G401 (cell line): ENCODE data around the gene DLG2. TPM values are rescaled to one million over a fixed set of nuclear protein-coding genes. Genes with fewer than 3 reads are reported as not detected.
A peak's percentile ranks its signal among the peaks of the same experiment; 100 is the strongest.
"Not testable (repeated sequence)": the region's sequence is repeated elsewhere in the genome, so short reads cannot be mapped to it uniquely, and the experiment has no call there.

Experiments
- DNase-seq: peaks from one replicate; pipeline ENCODE4 v3.0.0-alpha.2; 2015; ENCODE audit warnings: low spot score
- in situ Hi-C: cut with HindIII; loops from 2 replicates; pipeline ENCODE4 v1.10.0; 2016; ENCODE audit warnings: low sequenced_read_pairs, mixed read lengths
- total RNA-seq: library from RNA; depleted of rRNA; stranded (reverse); fragments of >200 nt; shearing (Covaris generic); gene quantifications from 2 replicates; pipeline ENCODE4 v1.2.3, GENCODE V29; 2014

DLG2 gene
- total RNA-seq, 1 experiment from 2014 or later, result 3.8 TPM

DNA sequence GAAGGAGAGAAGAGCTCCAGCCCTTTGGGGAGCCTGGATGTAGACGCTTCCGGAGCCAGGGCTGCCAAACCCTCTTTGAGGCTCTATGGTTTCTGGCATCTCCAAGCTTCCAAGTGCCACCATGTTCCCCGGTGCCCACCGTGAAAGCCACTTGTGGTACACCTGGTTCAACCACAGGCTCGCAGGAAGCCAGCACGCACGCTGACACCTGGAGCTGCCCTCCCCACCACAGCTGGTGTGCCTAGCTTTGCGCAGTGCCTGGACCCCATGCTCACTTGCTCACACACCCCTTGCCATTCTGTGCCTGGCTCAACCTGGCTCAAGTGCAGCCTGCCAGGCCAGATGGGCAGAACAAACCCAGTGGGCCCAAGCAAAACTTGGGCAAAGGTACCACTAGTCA is 831.4 kb downstream of the DLG2 start:
- no peak for DNase-seq
- in situ Hi-C loops, result no loop called here

- in situ Hi-C loops, result no loop called here
- no peak for DNase-seq
These were observed 832.3 kb downstream of the DLG2 start for GRCh38 chr11:84794663-84795443.

DNA sequence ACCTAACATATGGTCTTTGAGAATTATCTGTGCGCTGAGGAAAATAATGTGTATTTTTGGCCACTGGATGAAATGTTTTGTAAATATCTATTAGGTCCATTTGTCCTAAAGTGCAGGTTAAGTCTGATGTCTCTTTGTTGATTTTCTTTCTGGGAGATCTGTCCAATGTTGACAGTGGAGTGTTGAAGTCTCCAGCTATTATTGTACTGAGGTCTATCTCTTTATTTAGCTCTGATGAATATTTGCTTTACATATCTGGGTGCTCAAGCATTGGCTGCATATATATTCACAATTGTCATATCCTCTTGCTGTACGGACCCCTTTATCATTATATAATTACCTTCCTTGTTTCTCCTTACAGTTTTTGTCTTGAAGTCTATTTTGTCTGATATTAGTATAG is 833.8 kb downstream of the DLG2 start:
- in situ Hi-C loops, result no loop called here
- no peak for DNase-seq

GRCh38 chr11:84790849-84791427 is 836.2 kb downstream of the DLG2 start:
- in situ Hi-C loops, result no loop called here
- DNase-seq, result no peak

DNA sequence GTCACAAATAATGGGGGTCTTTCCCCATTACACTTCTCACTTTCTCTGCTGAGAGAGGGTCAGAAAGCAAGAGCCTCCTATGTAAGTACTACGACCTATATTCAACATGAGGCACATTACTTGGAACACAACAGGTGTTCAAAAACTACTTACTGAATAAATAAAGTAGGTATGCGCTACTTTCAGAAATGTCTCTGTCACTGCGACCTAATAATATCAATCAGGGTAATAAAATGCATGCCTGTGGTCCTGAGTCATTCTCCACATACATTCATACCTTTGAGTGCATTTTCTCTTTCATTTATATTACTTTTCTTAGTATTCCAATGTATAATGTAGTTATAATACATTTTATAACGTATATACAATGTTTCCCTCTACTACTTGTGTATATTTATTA is 838.9 kb downstream of the DLG2 start:
- in situ Hi-C loops, result no loop called here
- DNase-seq, result no peak

GRCh38 chr11:84784158-84784557 is 843.0 kb downstream of the DLG2 start:
- in situ Hi-C loops, DNase-seq: not testable (repeated sequence)

DNA sequence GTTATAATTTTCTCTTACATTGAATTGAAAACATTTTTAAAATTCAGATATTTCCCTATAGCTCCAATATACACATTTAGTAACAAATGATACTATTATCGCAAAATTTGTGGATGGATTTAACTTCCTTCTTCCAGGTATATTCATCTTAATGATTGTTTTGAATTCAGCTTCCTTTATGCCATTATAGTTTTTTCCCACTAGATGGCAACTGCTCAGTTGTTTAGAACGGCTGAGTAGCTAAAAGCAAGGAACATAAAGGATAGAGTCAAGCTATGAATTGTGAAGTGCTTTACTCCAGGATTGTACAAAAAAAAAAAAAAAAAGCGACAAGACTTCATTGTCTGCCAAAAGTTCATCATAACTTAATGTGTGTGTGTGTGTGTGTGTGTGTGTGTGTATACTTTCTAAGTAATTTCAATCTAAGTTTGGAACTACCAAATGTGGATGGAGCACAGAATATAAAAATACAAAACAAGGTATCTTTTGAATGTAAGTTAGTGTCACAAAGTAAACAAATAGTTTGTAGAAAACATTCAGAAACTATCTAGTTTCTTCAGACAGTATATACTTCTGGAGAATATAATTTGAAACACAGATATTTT is 846.4 kb downstream of the DLG2 start:
- in situ Hi-C loops, result no loop called here
- DNase-seq, result peak; percentile 55

- no peak for DNase-seq
- in situ Hi-C loops, result no loop called here
These were observed 851.6 kb downstream of the DLG2 start for GRCh38 chr11:84775503-84775902.

GRCh38 chr11:84763931-84764330 is 863.2 kb downstream of the DLG2 start:
- DNase-seq, result no peak
- in situ Hi-C loops, result no loop called here

- no peak for DNase-seq
- in situ Hi-C loops, result no loop called here
These were observed 869.4 kb downstream of the DLG2 start for GRCh38 chr11:84757711-84758110.

- in situ Hi-C loops, result no loop called here
- no peak for DNase-seq
These were observed 875.8 kb downstream of the DLG2 start for GRCh38 chr11:84751371-84751770.

DNA sequence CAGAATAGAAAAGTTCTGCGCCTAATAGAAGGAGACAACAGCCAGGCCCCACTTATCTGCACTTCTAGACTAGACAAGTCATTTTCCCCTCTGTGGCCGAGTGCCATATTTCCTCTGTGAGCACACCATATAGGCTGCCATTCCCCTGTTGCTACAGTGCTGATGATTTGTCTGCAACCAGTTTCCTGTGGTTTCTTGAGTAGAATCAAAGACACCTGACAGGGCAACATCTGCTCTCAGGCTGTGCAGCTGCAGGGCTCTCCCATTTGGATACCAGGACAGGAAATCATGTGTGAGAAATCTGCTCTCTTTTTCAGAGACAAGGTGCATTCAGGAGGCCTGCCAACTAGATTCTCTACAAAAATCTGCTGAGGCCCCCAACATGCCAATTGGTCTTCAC is 879.3 kb downstream of the DLG2 start:
- in situ Hi-C loops, result no loop called here
- no peak for DNase-seq

DNA sequence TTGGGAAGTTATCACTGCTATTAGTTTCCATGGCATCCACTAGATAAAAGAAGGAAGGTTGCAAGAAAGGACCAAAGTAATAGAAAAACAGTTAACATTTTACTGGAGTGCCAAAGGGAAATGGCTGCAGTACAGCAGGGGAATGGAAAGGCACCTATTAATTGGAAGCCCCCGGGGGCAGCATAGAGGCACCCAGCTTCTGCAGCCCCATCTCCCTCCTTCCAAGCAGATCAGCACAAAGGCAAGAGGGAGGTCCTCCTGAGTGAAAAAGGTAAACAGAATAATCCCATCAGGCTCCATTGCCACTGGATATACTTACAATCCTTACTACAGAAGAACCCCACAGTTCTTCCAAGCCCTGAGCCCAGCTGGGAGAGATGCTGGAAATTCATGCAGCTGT is 887.1 kb downstream of the DLG2 start:
- in situ Hi-C loops, result no loop called here
- no peak for DNase-seq

- no peak for DNase-seq
- in situ Hi-C loops, result no loop called here
These were observed 902.9 kb downstream of the DLG2 start for GRCh38 chr11:84724256-84724655.

DNA sequence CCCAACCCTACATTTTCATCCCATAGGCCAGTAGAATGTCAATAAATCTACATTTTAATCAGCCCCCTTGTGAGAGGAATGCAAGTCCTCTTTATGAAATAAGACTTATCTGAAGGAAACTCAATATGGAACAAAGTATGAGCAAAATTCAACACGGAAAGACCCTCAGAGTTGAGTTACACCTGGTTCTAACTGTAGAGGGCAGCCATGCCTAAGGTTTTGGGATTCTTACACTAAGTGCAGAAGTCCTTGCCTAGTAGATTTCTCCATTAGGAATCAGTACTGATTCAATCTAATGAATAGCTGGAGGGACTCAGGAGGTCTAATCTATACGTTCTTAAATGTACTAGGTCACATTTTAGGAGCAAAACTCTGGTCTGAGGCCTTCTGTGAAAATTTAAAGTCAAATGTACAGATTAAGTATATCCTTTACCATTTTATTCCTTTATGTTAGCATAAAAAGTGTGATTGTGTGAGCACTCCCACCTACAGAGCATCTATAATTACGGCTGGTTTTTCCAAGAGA is 904.5 kb downstream of the DLG2 start:
- in situ Hi-C loops, result no loop called here
- DNase-seq, result peak; percentile 63

- in situ Hi-C loops, result no loop called here
- DNase-seq, result peak; percentile 54
These were observed 905.6 kb downstream of the DLG2 start for GRCh38 chr11:84721561-84721961.

GRCh38 chr11:84720706-84721402 is 906.3 kb downstream of the DLG2 start:
- peak; percentile 84 for DNase-seq
- in situ Hi-C loops, result no loop called here

DNA sequence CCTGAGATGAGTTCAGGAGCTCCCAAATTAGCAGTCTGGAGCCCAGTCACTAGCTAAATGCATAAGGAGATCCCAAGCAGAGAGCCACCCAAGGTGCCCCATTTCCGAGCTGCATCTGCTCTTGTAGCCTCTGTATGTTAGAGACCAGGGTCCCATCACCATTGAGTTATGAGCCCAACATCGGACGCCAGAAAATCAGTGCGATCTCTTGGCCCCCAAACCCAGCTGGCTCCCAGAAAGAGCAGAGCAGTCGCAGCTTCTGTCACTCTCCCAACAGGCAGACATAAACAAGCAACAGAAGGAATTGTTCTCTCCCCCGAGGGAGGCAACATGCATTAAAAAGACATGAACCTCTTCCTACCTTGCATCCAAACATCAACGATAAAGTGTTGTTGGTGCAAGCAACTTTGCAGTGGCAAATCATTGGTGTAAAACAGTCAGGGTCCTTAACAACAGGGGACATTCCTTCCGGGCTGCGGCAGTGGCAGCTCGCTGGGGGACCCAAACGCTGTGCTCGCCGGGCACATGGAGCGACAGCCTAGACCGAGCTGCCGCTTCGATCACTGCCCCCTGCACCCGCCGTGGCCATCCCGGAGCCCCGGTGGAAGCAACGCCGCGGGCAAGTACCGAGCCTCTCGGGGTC is 907.1 kb downstream of the DLG2 start:
- in situ Hi-C loops, result no loop called here
- peak; percentile 80 for DNase-seq

DNA sequence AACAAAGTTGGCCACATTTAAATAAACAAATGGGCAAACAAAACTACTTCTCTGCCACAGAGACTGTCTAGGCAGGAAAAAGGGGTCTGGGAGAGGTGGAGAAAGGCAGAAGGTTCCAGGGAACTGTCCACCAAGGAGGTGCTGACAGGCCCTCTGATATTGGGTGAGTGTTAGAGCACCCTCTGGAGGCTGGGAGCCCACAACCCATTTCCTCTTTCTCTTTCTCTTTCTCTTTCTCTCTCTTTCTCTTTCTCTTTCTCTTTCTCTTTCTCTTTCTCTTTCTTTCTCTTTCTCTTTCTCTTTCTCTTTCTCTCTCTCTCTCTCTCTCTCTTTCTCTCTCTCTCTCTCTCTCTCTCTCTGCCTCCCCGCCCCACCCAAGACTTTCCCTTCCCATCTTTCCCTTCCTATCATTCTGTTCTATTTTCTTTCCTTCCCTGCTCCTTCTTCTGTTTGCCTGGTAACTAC is 912.8 kb downstream of the DLG2 start:
- in situ Hi-C loops, result no loop called here
- peak; percentile 35 for DNase-seq
